SK-N-SH (cell line): Measurements from ENCODE around the gene TGM6. TPM values are rescaled to one million over a fixed set of nuclear protein-coding genes. Genes with fewer than 3 reads are reported as not detected.

ENCODE experiments used
- CTCF ChIA-PET: fragments of 300-600, 350-600 bp; formaldehyde crosslinking; extraction: SDS; loops from one replicate; lab custom pipeline; 2021; lab: Yijun Ruan, JAX
- POLR2A ChIA-PET: fragments of 350-600 bp; sonication (Branson Sonifier 250); formaldehyde crosslinking; extraction: SDS; loops from one replicate; lab custom pipeline; 2020; ENCODE audit warnings: antibody characterized with exemption, inconsistent platforms; lab: Yijun Ruan, JAX
- DNase-seq: peaks from one replicate; pipeline ENCODE4 v3.0.0; 2012
- H2AFZ ChIP-seq: fragments of 200-600 bp; sonication (generic); 2 replicates; pipeline ENCODE4 v1.8.1; 2016; ENCODE audit warnings: antibody characterized with exemption, mild to moderate bottlenecking, low read depth
- H3F3A ChIP-seq: fragments of 200-600 bp; sonication (generic); replicated peaks from 2 replicates; pipeline ENCODE3; 2016; ENCODE audit warnings: antibody characterized with exemption, mild to moderate bottlenecking; ENCODE audit not compliant: insufficient read depth
- H3K27ac ChIP-seq, 2 experiments: fragments of 200-500 bp in 1 of 2; fragments of 200-600 bp in 1 of 2; sonication (Bioruptor generic) in 1 of 2; sonication (generic), shearing (Covaris generic) in 1 of 2; 2 replicates each; pipeline versions ENCODE4 v1.5.1 to v1.6.1; 2014 to 2016; ENCODE audit warnings: low read depth in 2 of 2, inconsistent platforms in 1 of 2, low read length in 1 of 2, mild to moderate bottlenecking in 1 of 2, mixed read lengths in 1 of 2
- H3K27me3 ChIP-seq: fragments of 200-600 bp; sonication (generic), shearing (Covaris generic); 2 replicates; pipeline ENCODE4 v1.6.1; 2016; ENCODE audit warnings: mixed run types; ENCODE audit not compliant: insufficient read depth
- H3K36me3 ChIP-seq, 2 experiments: fragments of 200-500 bp in 1 of 2; fragments of 200-600 bp in 1 of 2; sonication (Bioruptor generic) in 1 of 2; sonication (generic) in 1 of 2; replicated peaks in 1 of 2; 2 replicates each; pipeline versions ENCODE3 to v1.5.1; 2014 to 2016; ENCODE audit warnings: low read length in 1 of 2, mild to moderate bottlenecking in 1 of 2; ENCODE audit not compliant: insufficient read depth in 2 of 2, control insufficient read depth in 1 of 2
- H3K4me1 ChIP-seq, 2 experiments: fragments of 200-500 bp in 1 of 2; fragments of 200-600 bp in 1 of 2; sonication (Bioruptor generic) in 1 of 2; sonication (generic), shearing (Covaris generic) in 1 of 2; 2 replicates each; pipeline versions ENCODE4 v1.5.1 to v1.6.1; 2014 to 2016; ENCODE audit warnings: low read depth in 1 of 2, low read length in 1 of 2, mixed run types in 1 of 2; ENCODE audit not compliant: insufficient read depth in 2 of 2, control insufficient read depth in 1 of 2
- H3K4me2 ChIP-seq: fragments of 200-600 bp; sonication (generic), shearing (Covaris generic); 2 replicates; pipeline ENCODE4 v1.6.1; 2017; ENCODE audit warnings: mixed run types
- H3K4me3 ChIP-seq, 2 experiments: fragments of 200-500 bp in 1 of 2; fragments of 200-600 bp in 1 of 2; sonication (Bioruptor generic) in 1 of 2; sonication (generic), shearing (Covaris generic) in 1 of 2; 2 replicates each; pipeline versions ENCODE4 v1.5.1 to v1.8.1; 2014 to 2016; ENCODE audit warnings: low read depth in 2 of 2, inconsistent platforms in 1 of 2, low read length in 1 of 2, mild to moderate bottlenecking in 1 of 2, mixed read lengths in 1 of 2, moderate library complexity in 1 of 2
- H3K79me2 ChIP-seq: fragments of 200-600 bp; sonication (generic); 2 replicates; pipeline ENCODE4 v1.8.1; 2017; ENCODE audit warnings: mild to moderate bottlenecking; ENCODE audit not compliant: insufficient read depth
- H3K9ac ChIP-seq: fragments of 200-600 bp; sonication (generic); 2 replicates; pipeline ENCODE4 v1.6.1; 2017; ENCODE audit warnings: mixed run types
- H3K9me2 ChIP-seq: fragments of 200-600 bp; sonication (generic); 2 replicates; pipeline ENCODE4 v1.6.1; 2017; ENCODE audit warnings: mixed run types
- H3K9me3 ChIP-seq: fragments of 200-600 bp; sonication (generic); 2 replicates; pipeline ENCODE4 v1.6.1; 2017; ENCODE audit warnings: mixed run types, mild to moderate bottlenecking, moderate library complexity
- H4K20me1 ChIP-seq: fragments of 200-600 bp; sonication (generic); 2 replicates; pipeline ENCODE4 v1.6.1; 2017; ENCODE audit warnings: mild to moderate bottlenecking, mixed run types; ENCODE audit not compliant: insufficient read depth
- CTCF ChIP-seq: fragments of 200-600 bp; sonication (generic); IDR thresholded peaks from 2 replicates; pipeline ENCODE4 v1.6.1; 2017; ENCODE audit warnings: antibody characterized with exemption, mild to moderate bottlenecking, moderate library complexity
- FOXJ3 ChIP-seq: sonication (generic); formaldehyde crosslinking; IDR thresholded peaks from 2 replicates; pipeline ENCODE4 v1.5.1; 2020; ENCODE audit warnings: mild to moderate bottlenecking, missing genetic modification reagents
- FOXM1 ChIP-seq: IDR thresholded peaks from 2 replicates; pipeline ENCODE4 v1.4.0; 2012; ENCODE audit warnings: low read depth, mild to moderate bottlenecking
- IRF3 ChIP-seq: fragments of 150-350 bp; IDR thresholded peaks from 2 replicates; pipeline ENCODE4 v1.6.1; 2016; ENCODE audit warnings: mild to moderate bottlenecking, low read depth, low read length
- MAX ChIP-seq: IDR thresholded peaks from 2 replicates; pipeline ENCODE4 v1.4.0; 2012; ENCODE audit warnings: low read depth
- NFIC ChIP-seq: IDR thresholded peaks from 2 replicates; pipeline ENCODE4 v1.4.0; 2012; ENCODE audit warnings: borderline replicate concordance
- RCOR1 ChIP-seq: fragments of 150-350 bp; IDR thresholded peaks from 2 replicates; pipeline ENCODE4 v1.6.1; 2017; ENCODE audit warnings: antibody characterized with exemption, low read length
- RXRA ChIP-seq: IDR thresholded peaks from 2 replicates; pipeline ENCODE4 v1.4.0; 2012; ENCODE audit warnings: low read depth, mild to moderate bottlenecking, borderline replicate concordance
- SMC3 ChIP-seq: IDR thresholded peaks from 2 replicates; pipeline ENCODE4 v1.6.1; 2012; ENCODE audit warnings: low read depth, low read length, improper control_type of control experiment
- TAF1 ChIP-seq: IDR thresholded peaks from 2 replicates; pipeline ENCODE4 v1.6.1; 2012; ENCODE audit warnings: low read depth, mild to moderate bottlenecking, low read length, moderate library complexity, borderline replicate concordance
- USF1 ChIP-seq: IDR thresholded peaks from 2 replicates; pipeline ENCODE4 v1.4.0; 2012; ENCODE audit warnings: low read depth, borderline replicate concordance
- USF2 ChIP-seq: fragments of 150-350 bp; IDR thresholded peaks from 2 replicates; pipeline ENCODE4 v1.6.1; 2017; ENCODE audit warnings: antibody characterized with exemption, low read length, low read depth, borderline replicate concordance
- WGBS: methylation state at CpG from one replicate; pipeline ENCODE4 v1.1.6; 2017; ENCODE audit warnings: low lambda C conversion rate; 5-methylcytosine and 5-hydroxymethylcytosine counted together
- polyA plus RNA-seq, 3 experiments: library from polyadenylated mRNA; depleted of rRNA; stranded (reverse); fragments of >200 nt; gene quantifications; 2 replicates each; pipeline ENCODE4 v1.2.3, GENCODE V29; 2012

TGM6 gene
- polyA plus RNA-seq, 1 of the 3 experiments (the other 2 are of a cell fraction) = not detected

- CTCF ChIA-PET = interaction anchor here (1.8 kb wide), 2 partner anchors 61 to 183 kb away, joined by 6 read pairs; no protein-coding TSS in a partner anchor
- no peak for DNase-seq
- H3K9ac ChIP-seq = no peak overlapping the region
These were observed 10.4 kb downstream of the TGM6 start for GRCh38 chr20:2390951-2391675.

More at GRCh38 chr20:2390951-2391675, 10.4 kb downstream of the TGM6 start:
- WGBS = 32% methylated on average over 7 of the region's 7 CpGs
- H3K9me2 ChIP-seq = no peaks in the 10 kb centered on the region
- no peak overlapping the region for H3K4me2 ChIP-seq
- POLR2A ChIA-PET = no interaction called here
- TF ChIP-seq IRF3 = no peak
- TF ChIP-seq RXRA = no peak
- TF ChIP-seq MAX = no peak
- TF ChIP-seq TAF1 = no peak
- no peak for TF ChIP-seq FOXM1
- TF ChIP-seq CTCF = no peak
- TF ChIP-seq USF2 = no peak
- no peak for TF ChIP-seq FOXJ3 (CRISPR knock-in tag)
- no peak for TF ChIP-seq USF1
- TF ChIP-seq NFIC = no peak
- no peak for TF ChIP-seq RCOR1
- no peak for TF ChIP-seq SMC3
- H3F3A ChIP-seq = peaks cover 6% of the 10 kb centered on the region
- H2AFZ ChIP-seq = no peak overlapping the region
- H3K4me3 ChIP-seq = no peak overlapping the region
- H3K36me3 ChIP-seq = no peaks in the 10 kb centered on the region
- H3K9me3 ChIP-seq = no peaks in the 10 kb centered on the region
- H3K79me2 ChIP-seq = no peaks in the 10 kb centered on the region
- H3K27me3 ChIP-seq = no peaks in the 10 kb centered on the region
- no peaks in the 10 kb centered on the region for H4K20me1 ChIP-seq
- peaks cover 0 to 4% of the 10 kb centered on the region in 2 experiments; a peak in 1 of 4 replicates for H3K4me1 ChIP-seq
- no peak overlapping the region for H3K27ac ChIP-seq
